Ovary (tissue), 9 donors: Measurements from ENCODE around the gene ANKRD22. TPM values are rescaled to one million over a fixed set of nuclear protein-coding genes. Genes with fewer than 3 reads are reported as not detected.

Source experiments
- DNase-seq, 5 donors: peaks; one replicate each; pipeline ENCODE4 v3.0.0-alpha.2; 2019 to 2020
- H3K27ac ChIP-seq, 2 donors: fragments of 200-600 bp; one replicate each; pipeline versions ENCODE4 v1.5.1 to v1.8.0; 2019 to 2022
- H3K27me3 ChIP-seq: fragments of 200-600 bp; one replicate; pipeline ENCODE4 v1.8.0; 2022
- H3K36me3 ChIP-seq: fragments of 200-600 bp; sonication (generic); one replicate; pipeline ENCODE4 v1.5.1; 2019
- H3K4me1 ChIP-seq: one replicate; pipeline ENCODE4 v1.8.1; 2013; ENCODE audit warnings: mild to moderate bottlenecking, moderate library complexity; ENCODE audit not compliant: insufficient read depth
- H3K4me3 ChIP-seq: fragments of 200-600 bp; sonication (generic); one replicate; pipeline ENCODE4 v1.5.1; 2017
- H3K9me3 ChIP-seq, 2 donors: fragments of 200-600 bp in 1 of 2; sonication (generic) in 1 of 2; one replicate each; pipeline versions ENCODE4 v1.5.1 to v1.8.1; 2013 to 2019; ENCODE audit warnings: mild to moderate bottlenecking in 1 of 2, moderate library complexity in 1 of 2
- EP300 ChIP-seq: sonication (generic); formaldehyde crosslinking; IDR thresholded peaks from one replicate; pipeline ENCODE4 v1.6.1; 2017; ENCODE audit warnings: antibody characterized with exemption
- POLR2A ChIP-seq: fragments of 450-650 bp; IDR thresholded peaks from one replicate; pipeline ENCODE4 v1.6.1; 2017; ENCODE audit warnings: antibody characterized with exemption, mild to moderate bottlenecking, moderate library complexity
- WGBS, 3 donors: extraction: QIAGEN DNeasy Blood & Tissue Kit in 1 of 3; methylation state at CpG; one replicate each; pipeline versions ENCODE4 v1.1.5 to v1.1.7; 2013 to 2017; 5-methylcytosine and 5-hydroxymethylcytosine counted together
- intact Hi-C, 4 donors: fragments of 100-400 bp; cut with DNase I; formaldehyde crosslinking; loops; one replicate each; pipeline versions ENCODE4 v1.11.0 to v1.15.1; 2022 to 2023
- polyA plus RNA-seq, 2 donors: library from polyadenylated mRNA; stranded (reverse); fragments of 200-250 nt in 1 of 2; fragments of 350-450 nt in 1 of 2; fragmentation: Illumina TruSeq in 1 of 2; extraction: RNeasy Lipid Tissue Mini Kit (QIAGEN cat#74804) in 1 of 2; gene quantifications; one replicate each; pipeline ENCODE4 v1.2.3, GENCODE V29; 2013 to 2014
- total RNA-seq, 7 donors: library from RNA; depleted of rRNA in 2 of 7; stranded (reverse); fragments of >200 nt in 2 of 7; fragmentation: NEBNext Ultra II Directional in 3 of 7; extraction: Animal tissue kit (Norgen Biotek cat#: 25700) in 3 of 7; gene quantifications; one replicate each; pipeline versions ENCODE4 v1.1.0 to v1.2.4, GENCODE V29; 2016 to 2023
- TF ChIP-seq, protein P1 (sequence below), 3 donors: fragments of 450-650 bp in 2 of 3; fragments of 200-600 bp in 1 of 3; IDR thresholded peaks; one replicate each; pipeline versions ENCODE4 v1.5.1 to v1.8.0; 2016 to 2022; ENCODE audit warnings: antibody characterized with exemption in 3 of 3, mild to moderate bottlenecking in 1 of 3
- donor health status: DM: no; HTN: no; CAD: no; lungs with moderate emphysema.
- donor health status: DM: no; HTN: no; CAD: no.
- donor health status: Bipolar disorder and iron deficiency.
- donor health status: DM: yes; HTN: yes; CAD: no.
- donor health status: DM: no; HTN: no; CAD: no.
- donor health status: DM: yes; HTN: yes; CAD: no.

ANKRD22 gene
- total and polyA plus RNA-seq, 9 donors = 0.42 to 0.63 TPM; not detected in 7

DNA sequence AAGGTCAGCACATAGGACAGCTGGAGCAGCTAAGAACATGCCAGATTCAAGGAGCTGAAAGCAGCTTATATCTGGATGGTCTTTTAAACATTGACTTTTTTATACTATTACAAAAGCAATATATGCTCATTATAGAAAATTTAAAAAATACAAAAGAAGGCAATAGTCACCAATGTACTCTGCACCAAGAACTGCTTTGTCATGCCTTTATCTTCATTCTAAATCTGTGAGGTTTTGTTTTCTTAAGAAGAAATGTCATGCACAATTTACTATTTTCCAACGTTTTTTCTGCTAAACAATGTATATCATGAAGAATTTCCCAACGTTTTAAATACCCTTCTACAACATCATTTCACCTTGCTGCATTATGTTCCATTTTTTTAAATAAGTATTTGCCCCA, 46.3 kb downstream of the ANKRD22 start:
- no peak overlapping the region for H3K27ac ChIP-seq
- no peak overlapping the region for H3K4me3 ChIP-seq
- no peaks in the 10 kb centered on the region for H3K9me3 ChIP-seq
- WGBS, 3 donors = 35 to 49% (median 46%) methylated on average over 2 of the region's 2 CpGs
- intact Hi-C loops = no loop called here
- H3K27me3 ChIP-seq = no peaks in the 10 kb centered on the region
- no peaks in the 10 kb centered on the region for H3K36me3 ChIP-seq
- DNase-seq = no peak
- no peaks in the 10 kb centered on the region for H3K4me1 ChIP-seq
- no peak for TF ChIP-seq POLR2A
- TF ChIP-seq, protein P1, sequence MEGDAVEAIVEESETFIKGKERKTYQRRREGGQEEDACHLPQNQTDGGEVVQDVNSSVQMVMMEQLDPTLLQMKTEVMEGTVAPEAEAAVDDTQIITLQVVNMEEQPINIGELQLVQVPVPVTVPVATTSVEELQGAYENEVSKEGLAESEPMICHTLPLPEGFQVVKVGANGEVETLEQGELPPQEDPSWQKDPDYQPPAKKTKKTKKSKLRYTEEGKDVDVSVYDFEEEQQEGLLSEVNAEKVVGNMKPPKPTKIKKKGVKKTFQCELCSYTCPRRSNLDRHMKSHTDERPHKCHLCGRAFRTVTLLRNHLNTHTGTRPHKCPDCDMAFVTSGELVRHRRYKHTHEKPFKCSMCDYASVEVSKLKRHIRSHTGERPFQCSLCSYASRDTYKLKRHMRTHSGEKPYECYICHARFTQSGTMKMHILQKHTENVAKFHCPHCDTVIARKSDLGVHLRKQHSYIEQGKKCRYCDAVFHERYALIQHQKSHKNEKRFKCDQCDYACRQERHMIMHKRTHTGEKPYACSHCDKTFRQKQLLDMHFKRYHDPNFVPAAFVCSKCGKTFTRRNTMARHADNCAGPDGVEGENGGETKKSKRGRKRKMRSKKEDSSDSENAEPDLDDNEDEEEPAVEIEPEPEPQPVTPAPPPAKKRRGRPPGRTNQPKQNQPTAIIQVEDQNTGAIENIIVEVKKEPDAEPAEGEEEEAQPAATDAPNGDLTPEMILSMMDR (IDR thresholded peaks at IDR 0.05) = no peak
- no peak for TF ChIP-seq EP300

DNA sequence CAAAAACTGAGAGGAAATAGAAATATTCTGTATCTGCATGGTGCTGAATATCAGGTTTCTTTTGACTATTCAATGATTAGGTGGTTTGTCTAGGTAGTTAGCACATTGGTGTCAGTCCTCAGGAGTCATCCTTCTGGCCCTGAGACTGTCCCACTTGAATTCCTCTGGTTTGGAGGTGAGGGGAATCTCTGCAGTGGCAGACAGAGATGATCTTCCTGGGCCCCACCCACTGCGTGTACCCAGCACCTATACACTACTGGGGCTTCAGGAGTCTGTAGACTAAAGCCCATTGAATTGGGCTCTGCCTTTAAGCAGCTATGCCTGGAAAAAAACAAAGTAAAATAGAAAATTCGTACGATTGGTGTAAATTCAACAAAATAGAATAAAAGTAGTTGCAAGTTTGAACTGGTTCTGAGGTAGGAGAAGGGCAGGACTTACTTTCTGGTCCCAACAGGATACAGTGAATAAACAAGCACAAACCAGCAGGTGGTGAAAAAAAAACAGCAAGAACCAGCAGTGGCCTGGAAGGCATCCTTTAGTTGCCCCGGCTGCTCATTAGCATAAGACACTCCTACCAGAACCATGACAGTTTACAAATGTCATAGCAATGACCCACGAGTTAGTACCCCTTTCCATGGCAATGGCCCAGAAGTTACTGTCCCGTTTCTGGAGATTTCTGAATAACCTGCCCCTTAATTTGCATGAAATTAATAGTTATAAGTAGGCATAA, 47.4 kb downstream of the ANKRD22 start:
- H3K27me3 ChIP-seq = no peaks in the 10 kb centered on the region
- WGBS, 3 donors = 55 to 62% (median 57%) methylated on average over 6 of the region's 6 CpGs
- no peak overlapping the region for H3K27ac ChIP-seq
- H3K4me3 ChIP-seq = no peak overlapping the region
- H3K36me3 ChIP-seq = no peaks in the 10 kb centered on the region
- intact Hi-C loops = no loop called here
- TF ChIP-seq, protein P1 (IDR thresholded peaks at IDR 0.05) = no peak
- TF ChIP-seq POLR2A = no peak
- no peak for TF ChIP-seq EP300
- H3K9me3 ChIP-seq = no peaks in the 10 kb centered on the region
- no peaks in the 10 kb centered on the region for H3K4me1 ChIP-seq
- DNase-seq = no peak

DNA sequence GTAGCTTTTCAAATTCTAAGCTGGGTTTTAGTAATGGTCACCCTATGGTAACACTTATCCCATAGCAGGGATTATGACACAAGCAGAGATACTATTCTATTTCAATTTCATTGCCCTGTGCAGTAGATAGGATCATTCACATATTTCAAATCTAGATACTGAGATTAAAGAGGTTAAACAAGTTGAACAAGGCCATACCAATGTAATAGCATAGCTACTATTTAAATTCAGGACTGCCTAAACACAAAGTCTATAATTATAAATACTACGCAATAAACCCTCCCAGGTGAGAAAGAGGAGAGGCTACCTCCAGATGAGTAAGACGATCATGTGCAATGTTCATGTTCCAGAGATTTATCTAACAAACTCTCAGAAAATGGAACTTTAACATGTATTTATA, 48.0 kb downstream of the ANKRD22 start:
- Histone ChIP-seq H3K4me1 (no peaks in the 10 kb centered on the region), H3K27ac (no peak overlapping the region), H3K9me3 (no peaks in the 10 kb centered on the region), H3K4me3 (no peak overlapping the region), H3K36me3 (no peaks in the 10 kb centered on the region), H3K27me3 (no peaks in the 10 kb centered on the region)
- intact Hi-C loops = no loop called here
- no peak for TF ChIP-seq EP300
- no peak for TF ChIP-seq POLR2A
- TF ChIP-seq, protein P1 (IDR thresholded peaks at IDR 0.05) = no peak
- DNase-seq = no peak
- 93 to 100% (median 98%) methylated on average over 2 of the region's 2 CpGs for WGBS, 3 donors

DNA sequence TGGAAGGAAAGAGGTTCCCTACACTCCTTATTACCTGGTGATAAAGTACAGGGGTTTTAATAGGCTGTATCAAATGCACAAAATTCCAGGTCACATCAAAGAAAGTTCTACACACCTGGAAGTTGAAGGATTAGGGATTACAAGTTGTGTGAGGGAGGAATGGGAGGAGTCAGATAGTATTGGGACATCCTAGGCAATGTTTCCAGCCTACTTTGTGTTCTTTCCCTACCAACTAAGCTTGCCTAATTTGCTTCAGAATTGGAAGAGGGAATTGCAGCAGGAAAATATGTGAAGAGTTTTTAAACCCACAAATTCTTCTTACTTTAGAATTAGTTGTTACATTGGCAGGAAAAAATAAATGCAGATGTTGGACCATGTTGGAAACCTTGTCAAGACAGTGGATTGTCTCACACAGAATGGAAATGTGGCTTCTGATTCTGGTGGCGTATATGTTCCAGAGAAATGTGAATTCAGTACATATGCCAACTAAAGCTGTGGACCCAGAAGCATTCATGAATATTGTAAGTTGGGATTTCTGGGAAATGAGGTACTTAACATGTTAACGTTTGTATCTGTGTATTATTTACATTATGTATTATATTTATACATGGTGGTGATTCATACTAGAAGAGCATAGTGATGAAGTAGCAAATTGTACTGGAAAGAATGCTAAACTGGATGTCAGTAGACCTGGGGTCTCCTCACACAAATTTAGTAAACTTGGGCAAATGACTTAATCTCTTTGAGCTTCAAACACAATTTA, 48.9 kb downstream of the ANKRD22 start, which contains the start of gene LIPM:
TSS of gene LIPM (plus strand) at position 208 of the 763 bp plus-strand sequence. CDS start at position 375, 167 bp downstream.
- Histone ChIP-seq H3K27ac (no peak within 1 kb of the TSS), H3K4me3 (no peak within 1 kb of the TSS), H3K4me1 (no peaks in the 10 kb centered on the region), H3K27me3 (no peaks in the 10 kb centered on the region), H3K36me3 (no peaks in the 10 kb centered on the region), H3K9me3 (no peaks in the 10 kb centered on the region)
- no peak for DNase-seq
- WGBS, 3 donors = 79 to 86% (median 85%) methylated on average over 2 of the region's 2 CpGs
- intact Hi-C loops = no loop called here
- TF ChIP-seq, protein P1 (IDR thresholded peaks at IDR 0.05) = no peak
- no peak for TF ChIP-seq POLR2A
- TF ChIP-seq EP300 = no peak
